ENCODE results near the gene EPS15.

EPS15 gene

GRCh38 chr1:51515982-51516648 is 3.0 kb downstream of the EPS15 start:
- DNase-seq (ENCODE audit: extremely low read depth in 1 of 2, low read depth in 1 of 2) = no peak

GRCh38 chr1:51515312-51515960 is 3.6 kb downstream of the EPS15 start:
- DNase-seq (ENCODE audit: extremely low read depth in 1 of 2, low read depth in 1 of 2) = no peak

GRCh38 chr1:51514733-51515132 is 4.3 kb downstream of the EPS15 start:
- DNase-seq (ENCODE audit: extremely low read depth in 1 of 2, low read depth in 1 of 2) = no peak

- DNase-seq (ENCODE audit: extremely low read depth in 1 of 2, low read depth in 1 of 2) = no peak
Observed at GRCh38 chr1:51512606-51513005, 6.5 kb downstream of the EPS15 start.

- DNase-seq (ENCODE audit: extremely low read depth in 1 of 2, low read depth in 1 of 2) = no peak
Observed at GRCh38 chr1:51512120-51512519, 6.9 kb downstream of the EPS15 start.

GRCh38 chr1:51509773-51510172 is 9.3 kb downstream of the EPS15 start:
- DNase-seq (ENCODE audit: extremely low read depth in 1 of 2, low read depth in 1 of 2) = no peak

- no peak for DNase-seq (ENCODE audit: extremely low read depth in 1 of 2, low read depth in 1 of 2)
Observed at GRCh38 chr1:51506537-51506936, 12.5 kb downstream of the EPS15 start.

- no peak for DNase-seq (ENCODE audit: extremely low read depth in 1 of 2, low read depth in 1 of 2)
Observed at GRCh38 chr1:51504806-51505525, 14.1 kb downstream of the EPS15 start.

GRCh38 chr1:51501218-51501630 is 17.8 kb downstream of the EPS15 start:
- peak in 1 of 2 donors; percentile 39 for DNase-seq (ENCODE audit: extremely low read depth in 1 of 2, low read depth in 1 of 2)

- DNase-seq (ENCODE audit: extremely low read depth in 1 of 2, low read depth in 1 of 2) = no peak
Observed at GRCh38 chr1:51499694-51500093, 19.4 kb downstream of the EPS15 start.

- no peak for DNase-seq (ENCODE audit: extremely low read depth in 1 of 2, low read depth in 1 of 2)
Observed at GRCh38 chr1:51498924-51499323, 20.1 kb downstream of the EPS15 start.

GRCh38 chr1:51497340-51497739 is 21.7 kb downstream of the EPS15 start:
- no peak for DNase-seq (ENCODE audit: extremely low read depth in 1 of 2, low read depth in 1 of 2)

- no peak for DNase-seq (ENCODE audit: extremely low read depth in 1 of 2, low read depth in 1 of 2)
Observed at GRCh38 chr1:51494138-51494830, 24.8 kb downstream of the EPS15 start.

- DNase-seq (ENCODE audit: extremely low read depth in 1 of 2, low read depth in 1 of 2) = no peak
Observed at GRCh38 chr1:51491166-51491981, 27.7 kb downstream of the EPS15 start.

- no peak for DNase-seq (ENCODE audit: extremely low read depth in 1 of 2, low read depth in 1 of 2)
Observed at GRCh38 chr1:51489472-51489871, 29.6 kb downstream of the EPS15 start.

- no peak for DNase-seq (ENCODE audit: extremely low read depth in 1 of 2, low read depth in 1 of 2)
Observed at GRCh38 chr1:51488372-51489050, 30.6 kb downstream of the EPS15 start.

- DNase-seq (ENCODE audit: extremely low read depth in 1 of 2, low read depth in 1 of 2) = no peak
Observed at GRCh38 chr1:51487628-51488027, 31.4 kb downstream of the EPS15 start.

GRCh38 chr1:51484591-51484990 is 34.5 kb downstream of the EPS15 start:
- no peak for DNase-seq (ENCODE audit: extremely low read depth in 1 of 2, low read depth in 1 of 2)

GRCh38 chr1:51482881-51483280 is 36.2 kb downstream of the EPS15 start:
- DNase-seq (ENCODE audit: extremely low read depth in 1 of 2, low read depth in 1 of 2) = no peak
